Measurements from ENCODE around the gene PXYLP1. TPM values are rescaled to one million over a fixed set of nuclear protein-coding genes. Genes with fewer than 3 reads are reported as not detected.

Gene PXYLP1, protein sequence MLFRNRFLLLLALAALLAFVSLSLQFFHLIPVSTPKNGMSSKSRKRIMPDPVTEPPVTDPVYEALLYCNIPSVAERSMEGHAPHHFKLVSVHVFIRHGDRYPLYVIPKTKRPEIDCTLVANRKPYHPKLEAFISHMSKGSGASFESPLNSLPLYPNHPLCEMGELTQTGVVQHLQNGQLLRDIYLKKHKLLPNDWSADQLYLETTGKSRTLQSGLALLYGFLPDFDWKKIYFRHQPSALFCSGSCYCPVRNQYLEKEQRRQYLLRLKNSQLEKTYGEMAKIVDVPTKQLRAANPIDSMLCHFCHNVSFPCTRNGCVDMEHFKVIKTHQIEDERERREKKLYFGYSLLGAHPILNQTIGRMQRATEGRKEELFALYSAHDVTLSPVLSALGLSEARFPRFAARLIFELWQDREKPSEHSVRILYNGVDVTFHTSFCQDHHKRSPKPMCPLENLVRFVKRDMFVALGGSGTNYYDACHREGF
- total RNA-seq, result 10 to 100 TPM; 21.2 to 22.6 TPM
- polyA plus RNA-seq (2013, experiment 1 of 2), result 9.3 TPM
- 11.4 TPM for polyA plus RNA-seq (2013, experiment 2 of 2)
- 4.5 to 47.2 (median 18.2) reads per million in 172 experiments for total RNA-seq

DNA sequence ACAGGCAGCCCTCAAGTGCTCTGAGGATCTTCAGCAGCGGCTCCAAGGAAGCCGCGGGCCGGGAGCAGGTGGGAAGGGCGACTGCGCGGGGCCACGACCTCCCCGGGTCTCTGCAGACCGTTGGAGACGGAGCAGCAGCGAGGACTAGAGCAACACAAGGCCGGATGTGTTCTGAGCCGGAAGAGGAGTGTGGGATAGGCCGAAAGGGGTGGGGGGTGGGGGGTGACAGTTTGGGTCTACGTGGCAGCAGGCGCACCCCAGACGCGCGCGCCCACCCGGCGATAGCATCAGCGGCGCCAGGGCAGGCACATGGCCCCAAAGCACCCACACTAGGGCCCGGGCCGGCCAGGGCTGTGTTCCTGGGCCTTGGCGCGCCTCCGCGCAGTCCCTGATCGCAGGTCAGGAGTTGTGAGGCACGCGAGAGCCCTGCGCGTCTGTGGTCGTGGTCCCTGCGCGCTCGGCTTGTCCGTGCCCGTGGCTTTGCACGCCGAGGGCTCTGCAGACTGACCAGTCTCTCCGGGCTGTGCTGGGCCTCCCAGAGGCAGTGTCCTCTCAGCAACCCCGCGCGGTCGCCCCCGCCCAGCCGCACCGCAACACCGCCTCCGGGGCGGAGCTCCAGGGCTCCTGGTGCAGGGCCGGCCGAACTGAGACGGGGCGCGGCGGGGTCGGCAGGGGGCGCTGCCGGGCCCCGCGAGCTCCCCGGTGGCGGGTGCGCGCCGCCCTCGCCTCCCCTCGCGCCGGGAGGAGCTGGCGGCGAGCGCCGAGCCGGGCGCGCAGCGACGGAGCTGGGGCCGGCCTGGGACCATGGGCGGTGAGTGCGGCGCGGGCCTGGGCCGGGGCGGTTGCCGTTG, at the start of gene PXYLP1:
PXYLP1 (plus strand) TSS at position 725 of the 851 bp plus-strand sequence. CDS start 28,351 bp downstream, outside the sequence.
- Mint-ChIP-seq H3K27me3 (no peaks in the 10 kb centered on the region), H3K27ac (peak within 1 kb of the TSS; percentile 96), H3K9me3 (no peaks in the 10 kb centered on the region), H3K36me3 (ENCODE audit: low read depth) (peaks cover 27% of the 10 kb centered on the region), H3K4me3 (peak within 1 kb of the TSS; percentile 96), H3K4me1 (ENCODE audit: low read depth) (peaks cover 66% of the 10 kb centered on the region)
- intact Hi-C loops (cut with DNase I, micrococcal nuclease), result loop anchor here (1.0 to 10.0 kb wide), 6 partner anchors 25 to 991 kb away; partner anchors contain the start of gene SLC25A36 (in 1 of the 2)
- peak within 1 kb of the TSS; percentile 88 for H3K4me3 ChIP-seq (ENCODE audit: low read length)
- peaks cover 4% of the 10 kb centered on the region for H3K36me3 ChIP-seq (ENCODE audit: insufficient read depth, low read length)
- ChIA-PET CTCF (interaction anchor here (0.6 to 5.1 kb wide), 27 partner anchors 9 to 995 kb away, joined by 3 to 44 read pairs (median 6); no protein-coding TSS in a partner anchor), POLR2A (interaction anchor here (0.6 to 15.6 kb wide), 39 partner anchors 8 to 1842 kb away, joined by 3 to 320 read pairs (median 6); partner anchors contain the start of genes ATR, COPB2, RASA2 and RNF7)
- TF ChIP-seq, protein P1, sequence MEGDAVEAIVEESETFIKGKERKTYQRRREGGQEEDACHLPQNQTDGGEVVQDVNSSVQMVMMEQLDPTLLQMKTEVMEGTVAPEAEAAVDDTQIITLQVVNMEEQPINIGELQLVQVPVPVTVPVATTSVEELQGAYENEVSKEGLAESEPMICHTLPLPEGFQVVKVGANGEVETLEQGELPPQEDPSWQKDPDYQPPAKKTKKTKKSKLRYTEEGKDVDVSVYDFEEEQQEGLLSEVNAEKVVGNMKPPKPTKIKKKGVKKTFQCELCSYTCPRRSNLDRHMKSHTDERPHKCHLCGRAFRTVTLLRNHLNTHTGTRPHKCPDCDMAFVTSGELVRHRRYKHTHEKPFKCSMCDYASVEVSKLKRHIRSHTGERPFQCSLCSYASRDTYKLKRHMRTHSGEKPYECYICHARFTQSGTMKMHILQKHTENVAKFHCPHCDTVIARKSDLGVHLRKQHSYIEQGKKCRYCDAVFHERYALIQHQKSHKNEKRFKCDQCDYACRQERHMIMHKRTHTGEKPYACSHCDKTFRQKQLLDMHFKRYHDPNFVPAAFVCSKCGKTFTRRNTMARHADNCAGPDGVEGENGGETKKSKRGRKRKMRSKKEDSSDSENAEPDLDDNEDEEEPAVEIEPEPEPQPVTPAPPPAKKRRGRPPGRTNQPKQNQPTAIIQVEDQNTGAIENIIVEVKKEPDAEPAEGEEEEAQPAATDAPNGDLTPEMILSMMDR (IDR thresholded peaks at IDR 0.05), result peak; percentile 38
- DNase-seq (peak; percentile 80 to 94 (median 89)), ATAC-seq (ENCODE audit: poor library complexity) (peak; percentile 89)
- no peaks in the 10 kb centered on the region for H3K27me3 ChIP-seq (ENCODE audit: control insufficient read depth in 1 of 2, insufficient read depth in 2 of 2, low read length in 2 of 2)
- peaks cover 51% of the 10 kb centered on the region for H3K4me1 ChIP-seq (ENCODE audit: insufficient read depth, low read length)
- H3K9me3 ChIP-seq (ENCODE audit: control insufficient read depth in 1 of 2, insufficient read depth in 1 of 2, low read length in 2 of 2), result no peaks in the 10 kb centered on the region
- H3K27ac ChIP-seq (ENCODE audit: low read depth in 1 of 2, low read length in 2 of 2), result peak within 1 kb of the TSS; percentile 76 to 86

DNA sequence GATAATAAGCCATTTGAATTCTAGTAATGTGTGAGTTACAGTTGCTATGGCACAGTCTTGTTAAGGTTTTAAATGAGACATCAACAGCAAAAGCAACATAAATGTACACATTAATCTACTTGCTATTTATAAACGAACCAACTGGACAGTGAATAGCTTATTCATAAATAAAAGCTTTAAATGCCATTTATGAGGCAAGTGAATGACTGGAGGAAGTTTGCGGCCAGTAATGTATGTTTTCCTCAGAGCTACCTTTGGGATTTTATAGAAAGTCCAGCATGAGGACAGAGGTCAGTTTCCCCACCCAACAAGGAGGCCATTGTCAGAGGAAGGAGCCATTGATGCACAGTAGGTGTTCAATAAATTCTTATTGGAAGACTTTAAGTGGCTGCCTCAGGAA, 48.0 kb upstream of the PXYLP1 start:
- no peaks in the 10 kb centered on the region for H3K36me3 Mint-ChIP-seq (ENCODE audit: low read depth)
- no peaks in the 10 kb centered on the region for H3K4me1 ChIP-seq (ENCODE audit: insufficient read depth, low read length)
- no peak overlapping the region for H3K4me3 Mint-ChIP-seq
- H3K4me3 ChIP-seq (ENCODE audit: low read length), result no peak overlapping the region
- no peak overlapping the region for H3K27ac Mint-ChIP-seq
- peaks cover 12% of the 10 kb centered on the region for H3K9me3 Mint-ChIP-seq
- CTCF ChIA-PET, result interaction anchor here (1.3 kb wide), 1 partner anchor 8 kb away, joined by 6 read pairs; no protein-coding TSS in a partner anchor
- H3K27me3 ChIP-seq (ENCODE audit: control insufficient read depth in 1 of 2, insufficient read depth in 2 of 2, low read length in 2 of 2), result peaks cover 0 to 3% of the 10 kb centered on the region in 2 experiments
- peaks cover 0 to 4% of the 10 kb centered on the region in 2 experiments for H3K9me3 ChIP-seq (ENCODE audit: control insufficient read depth in 1 of 2, insufficient read depth in 1 of 2, low read length in 2 of 2)
- no peaks in the 10 kb centered on the region for H3K4me1 Mint-ChIP-seq (ENCODE audit: low read depth)
- intact Hi-C loops (cut with DNase I, micrococcal nuclease), result no loop called here
- POLR2A ChIA-PET, result no interaction called here
- no peaks in the 10 kb centered on the region for H3K27me3 Mint-ChIP-seq
- no peaks in the 10 kb centered on the region for H3K36me3 ChIP-seq (ENCODE audit: insufficient read depth, low read length)
- DNase-seq, result no peak
- no peak for ATAC-seq (ENCODE audit: poor library complexity)
- TF ChIP-seq, protein P1 (IDR thresholded peaks at IDR 0.05), result no peak
- no peak overlapping the region for H3K27ac ChIP-seq (ENCODE audit: low read depth in 1 of 2, low read length in 2 of 2)

DNA sequence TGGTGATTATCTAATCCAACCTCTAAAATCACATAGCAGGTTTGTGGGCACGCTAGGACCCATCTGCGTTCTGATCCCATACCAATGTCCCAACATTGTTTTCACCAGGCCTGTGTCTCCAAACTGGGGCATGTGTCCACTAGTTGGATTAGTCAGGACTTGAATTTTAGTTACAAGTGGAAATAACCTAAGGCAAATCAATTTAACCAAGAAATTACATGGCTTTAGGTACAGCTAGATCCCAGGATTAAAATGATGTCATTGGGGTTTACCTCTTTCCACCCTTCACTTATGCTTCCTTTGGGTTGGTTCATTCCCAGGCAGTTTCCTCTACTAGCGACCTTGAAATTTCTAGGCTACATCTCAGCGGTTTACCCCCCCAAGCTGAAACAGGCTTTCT, 47.2 kb upstream of the PXYLP1 start:
- no peak overlapping the region for H3K4me3 Mint-ChIP-seq
- Histone ChIP-seq H3K27ac (ENCODE audit: low read depth in 1 of 2, low read length in 2 of 2) (no peak overlapping the region), H3K4me1 (ENCODE audit: insufficient read depth, low read length) (no peaks in the 10 kb centered on the region), H3K27me3 (ENCODE audit: control insufficient read depth in 1 of 2, insufficient read depth in 2 of 2, low read length in 2 of 2) (peaks cover 0 to 3% of the 10 kb centered on the region in 2 experiments), H3K36me3 (ENCODE audit: insufficient read depth, low read length) (no peaks in the 10 kb centered on the region), H3K4me3 (ENCODE audit: low read length) (no peak overlapping the region), H3K9me3 (ENCODE audit: control insufficient read depth in 1 of 2, insufficient read depth in 1 of 2, low read length in 2 of 2) (peaks cover 0 to 2% of the 10 kb centered on the region in 2 experiments)
- DNase-seq, result no peak
- no peak for ATAC-seq (ENCODE audit: poor library complexity)
- peaks cover 10% of the 10 kb centered on the region for H3K9me3 Mint-ChIP-seq
- no peaks in the 10 kb centered on the region for H3K27me3 Mint-ChIP-seq
- CTCF ChIA-PET, result no interaction called here
- intact Hi-C loops (cut with DNase I, micrococcal nuclease), result no loop called here
- H3K27ac Mint-ChIP-seq, result no peak overlapping the region
- TF ChIP-seq, protein P1 (IDR thresholded peaks at IDR 0.05), result no peak
- POLR2A ChIA-PET, result no interaction called here
- no peaks in the 10 kb centered on the region for H3K4me1 Mint-ChIP-seq (ENCODE audit: low read depth)
- no peaks in the 10 kb centered on the region for H3K36me3 Mint-ChIP-seq (ENCODE audit: low read depth)
